ENCODE measurements around the gene GPRASP1.
"Not testable (repeated sequence)": the region's sequence is repeated elsewhere in the genome, so short reads cannot be mapped to it uniquely, and the experiment has no call there.

The GPRASP1 gene, protein sequence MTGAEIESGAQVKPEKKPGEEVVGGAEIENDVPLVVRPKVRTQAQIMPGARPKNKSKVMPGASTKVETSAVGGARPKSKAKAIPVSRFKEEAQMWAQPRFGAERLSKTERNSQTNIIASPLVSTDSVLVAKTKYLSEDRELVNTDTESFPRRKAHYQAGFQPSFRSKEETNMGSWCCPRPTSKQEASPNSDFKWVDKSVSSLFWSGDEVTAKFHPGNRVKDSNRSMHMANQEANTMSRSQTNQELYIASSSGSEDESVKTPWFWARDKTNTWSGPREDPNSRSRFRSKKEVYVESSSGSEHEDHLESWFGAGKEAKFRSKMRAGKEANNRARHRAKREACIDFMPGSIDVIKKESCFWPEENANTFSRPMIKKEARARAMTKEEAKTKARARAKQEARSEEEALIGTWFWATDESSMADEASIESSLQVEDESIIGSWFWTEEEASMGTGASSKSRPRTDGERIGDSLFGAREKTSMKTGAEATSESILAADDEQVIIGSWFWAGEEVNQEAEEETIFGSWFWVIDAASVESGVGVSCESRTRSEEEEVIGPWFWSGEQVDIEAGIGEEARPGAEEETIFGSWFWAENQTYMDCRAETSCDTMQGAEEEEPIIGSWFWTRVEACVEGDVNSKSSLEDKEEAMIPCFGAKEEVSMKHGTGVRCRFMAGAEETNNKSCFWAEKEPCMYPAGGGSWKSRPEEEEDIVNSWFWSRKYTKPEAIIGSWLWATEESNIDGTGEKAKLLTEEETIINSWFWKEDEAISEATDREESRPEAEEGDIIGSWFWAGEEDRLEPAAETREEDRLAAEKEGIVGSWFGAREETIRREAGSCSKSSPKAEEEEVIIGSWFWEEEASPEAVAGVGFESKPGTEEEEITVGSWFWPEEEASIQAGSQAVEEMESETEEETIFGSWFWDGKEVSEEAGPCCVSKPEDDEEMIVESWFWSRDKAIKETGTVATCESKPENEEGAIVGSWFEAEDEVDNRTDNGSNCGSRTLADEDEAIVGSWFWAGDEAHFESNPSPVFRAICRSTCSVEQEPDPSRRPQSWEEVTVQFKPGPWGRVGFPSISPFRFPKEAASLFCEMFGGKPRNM (N-terminal part only)

DNA sequence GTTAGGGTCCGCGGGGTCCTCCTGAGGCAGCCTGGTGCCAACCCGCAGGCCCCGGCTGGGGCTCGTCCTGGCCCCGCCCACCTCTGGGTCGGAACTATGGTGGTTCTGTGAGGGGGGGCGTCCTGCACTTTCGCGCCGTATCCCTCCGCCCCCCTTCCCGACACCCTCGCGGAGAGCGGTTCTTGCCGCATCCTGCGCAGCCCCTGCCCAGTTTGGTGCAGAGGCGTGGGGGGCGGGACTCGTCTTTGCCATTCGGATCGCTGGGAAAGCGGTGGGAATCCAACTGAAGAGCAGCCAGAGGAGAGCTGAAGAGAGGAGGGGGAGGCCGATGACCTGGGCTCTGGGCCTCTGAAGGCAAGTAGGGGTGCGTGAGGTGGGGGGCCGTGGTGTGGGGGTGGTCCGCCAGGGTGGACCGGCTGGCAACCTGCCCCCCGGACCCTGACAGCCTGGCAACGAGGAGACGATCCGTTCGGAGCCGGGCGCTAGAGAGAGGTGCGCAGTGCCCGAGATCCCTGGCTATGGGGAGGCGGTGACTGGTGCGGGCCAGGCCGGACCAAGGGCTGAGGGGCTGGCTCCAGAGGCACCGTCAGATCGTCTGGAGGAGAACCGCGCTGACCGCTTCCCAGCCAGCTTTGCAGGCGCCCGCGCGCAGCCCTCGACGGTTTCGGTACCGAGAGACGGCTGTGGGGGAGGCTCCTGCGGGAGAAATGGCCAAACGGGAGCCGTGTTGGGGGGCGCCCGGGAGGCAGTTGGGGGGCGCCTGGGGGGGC is at the start of gene GPRASP1:
TSS of gene GPRASP1 (plus strand) at position 242 of the 770 bp plus-strand sequence. CDS start 2,431 bp downstream, outside the sequence.
- DNase-seq (ENCODE audit: low read depth in 4 of 4, low spot score in 1 of 4), result peak in 1 of 4 experiments; percentile 20

DNA sequence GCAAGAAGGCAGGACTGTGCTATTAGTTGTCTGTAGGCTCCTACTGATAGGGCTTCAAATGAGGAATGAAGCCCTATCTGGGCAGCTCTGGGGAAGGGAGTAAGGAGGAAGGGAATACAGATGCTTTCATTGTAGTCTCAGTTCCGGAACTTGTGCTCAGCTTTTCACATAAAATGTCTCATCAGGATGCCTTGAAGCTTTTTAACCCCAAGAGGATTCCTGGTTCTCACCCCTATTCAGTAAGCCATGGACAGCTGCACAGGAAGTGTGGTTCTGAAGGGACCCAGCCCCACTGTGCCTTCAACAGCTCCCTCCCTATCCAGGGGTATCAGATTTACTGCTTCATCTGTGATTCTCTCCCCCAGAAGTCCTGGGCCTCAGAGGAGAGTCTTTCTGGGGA is 47.0 kb upstream of the GPRASP1 start:
- no peak for DNase-seq (ENCODE audit: low read depth in 4 of 4, low spot score in 1 of 4)

DNA sequence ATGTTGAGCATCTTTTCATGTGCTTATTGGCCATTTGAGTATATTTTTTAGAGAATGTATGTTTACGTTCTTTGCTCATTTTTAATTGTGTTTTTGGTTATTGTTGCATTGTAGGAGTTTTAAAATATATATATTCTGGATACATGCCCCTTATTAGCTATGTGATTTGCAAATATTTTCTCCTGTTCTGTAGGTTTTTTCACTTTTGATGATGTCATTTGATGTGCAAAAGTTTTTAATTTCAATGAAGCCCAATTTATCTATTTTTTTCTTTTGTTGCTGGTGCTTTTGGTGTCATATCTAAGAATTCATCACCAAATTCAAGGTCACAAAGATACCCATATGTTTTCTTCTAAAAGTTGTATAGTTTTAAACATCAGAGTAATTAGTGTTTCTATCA is 45.2 kb upstream of the GPRASP1 start:
- DNase-seq (ENCODE audit: low read depth in 4 of 4, low spot score in 1 of 4), result no peak

DNA sequence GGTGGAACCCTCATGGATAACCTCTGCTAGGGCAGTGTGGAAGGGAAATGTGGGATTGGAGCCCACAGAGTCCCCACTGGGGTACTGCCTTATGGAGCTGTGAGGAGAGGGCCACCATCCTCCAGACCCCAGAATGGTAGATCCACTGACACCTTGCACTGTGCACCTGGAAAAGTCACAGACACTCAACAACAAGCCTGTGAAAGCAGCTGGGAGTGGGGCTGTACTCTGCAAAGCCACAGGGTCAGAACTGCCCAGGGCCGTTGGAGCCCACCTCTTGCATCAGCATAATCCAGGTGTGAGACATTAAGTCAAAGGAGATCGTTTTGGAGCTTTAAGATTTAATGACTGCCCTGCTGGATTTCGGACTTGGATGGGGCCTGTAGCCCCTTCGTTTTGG is 40.4 kb upstream of the GPRASP1 start:
- no peak for DNase-seq (ENCODE audit: low read depth in 4 of 4, low spot score in 1 of 4)

DNA sequence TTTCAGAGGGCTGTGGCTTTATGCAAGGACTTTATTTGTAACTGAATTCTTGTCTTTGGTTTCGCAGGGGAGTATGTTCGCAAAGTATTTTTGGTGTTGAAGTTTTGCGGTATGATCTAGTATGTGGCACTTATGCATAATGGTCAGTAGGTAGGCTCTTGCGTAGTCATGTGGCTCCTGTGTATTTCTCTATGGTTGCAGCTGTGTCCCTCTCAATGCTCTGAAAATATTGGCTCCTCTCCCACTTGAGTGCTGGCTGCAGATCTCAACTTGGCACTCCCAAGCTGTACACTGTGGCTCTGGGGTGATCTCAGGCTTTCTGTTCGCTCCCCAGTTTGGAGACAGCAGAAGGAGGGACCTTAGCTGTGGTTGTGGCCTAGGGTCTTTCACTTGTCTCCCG is 27.2 kb upstream of the GPRASP1 start:
- no peak for DNase-seq (ENCODE audit: low read depth in 4 of 4, low spot score in 1 of 4)

DNA sequence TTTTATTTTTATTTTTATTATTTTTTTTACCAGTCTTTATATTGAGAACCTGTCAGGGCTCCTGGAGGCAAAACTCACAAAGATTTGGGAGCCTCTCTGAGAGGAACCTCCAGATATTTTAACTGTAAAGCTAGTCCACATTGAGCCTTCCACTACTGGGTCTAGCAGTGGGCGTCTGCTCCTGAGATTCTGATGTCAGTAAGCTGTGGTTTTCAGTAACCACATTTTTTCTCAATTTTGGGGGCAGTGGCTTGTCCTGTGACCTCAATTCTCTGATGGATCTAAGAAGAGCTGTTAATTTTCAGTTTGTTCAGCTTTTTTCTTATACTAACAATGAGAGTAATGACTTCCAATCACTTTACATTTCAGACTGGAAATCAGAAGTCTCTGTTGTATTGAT is 23.6 kb upstream of the GPRASP1 start:
- no peak for DNase-seq (ENCODE audit: low read depth in 4 of 4, low spot score in 1 of 4)

DNA sequence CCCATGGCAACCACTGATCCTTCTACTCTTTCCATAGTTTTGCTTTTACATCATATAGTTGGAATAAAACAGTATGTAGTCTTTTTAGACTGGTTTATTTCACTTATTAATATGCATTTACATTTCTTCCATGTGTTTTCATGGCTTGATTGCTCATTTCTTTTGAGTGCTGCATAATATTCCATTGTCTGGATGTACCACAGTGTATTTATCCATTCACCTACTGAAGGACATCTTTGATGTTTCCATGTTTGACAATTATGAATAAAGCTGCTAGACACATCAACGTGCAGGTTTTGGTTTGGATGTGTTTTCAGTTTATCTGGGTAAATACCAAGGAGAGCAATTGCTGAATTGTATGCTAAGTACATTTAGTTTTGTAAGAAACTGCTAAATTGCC is 13.7 kb upstream of the GPRASP1 start:
- DNase-seq (ENCODE audit: low read depth in 4 of 4, low spot score in 1 of 4), result no peak

DNA sequence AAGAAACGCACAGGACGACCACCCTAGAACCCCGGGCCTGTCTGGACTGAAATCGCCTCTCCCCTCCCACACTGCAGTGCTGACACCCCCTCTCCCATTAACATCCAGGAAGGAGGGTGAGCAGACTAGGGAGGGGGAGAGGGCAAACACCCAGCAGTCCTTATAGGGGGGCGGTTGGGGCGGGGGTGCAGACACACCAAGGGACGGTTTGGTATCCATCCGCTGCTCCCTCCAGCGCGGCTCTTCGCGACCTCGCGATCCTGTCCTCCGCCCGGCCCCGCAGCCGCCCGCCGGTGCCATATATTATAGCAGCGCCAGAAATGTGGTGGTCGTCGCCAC is 411 bp upstream of the GPRASP1 start:
- DNase-seq (ENCODE audit: low read depth in 4 of 4, low spot score in 1 of 4), result no peak

DNA sequence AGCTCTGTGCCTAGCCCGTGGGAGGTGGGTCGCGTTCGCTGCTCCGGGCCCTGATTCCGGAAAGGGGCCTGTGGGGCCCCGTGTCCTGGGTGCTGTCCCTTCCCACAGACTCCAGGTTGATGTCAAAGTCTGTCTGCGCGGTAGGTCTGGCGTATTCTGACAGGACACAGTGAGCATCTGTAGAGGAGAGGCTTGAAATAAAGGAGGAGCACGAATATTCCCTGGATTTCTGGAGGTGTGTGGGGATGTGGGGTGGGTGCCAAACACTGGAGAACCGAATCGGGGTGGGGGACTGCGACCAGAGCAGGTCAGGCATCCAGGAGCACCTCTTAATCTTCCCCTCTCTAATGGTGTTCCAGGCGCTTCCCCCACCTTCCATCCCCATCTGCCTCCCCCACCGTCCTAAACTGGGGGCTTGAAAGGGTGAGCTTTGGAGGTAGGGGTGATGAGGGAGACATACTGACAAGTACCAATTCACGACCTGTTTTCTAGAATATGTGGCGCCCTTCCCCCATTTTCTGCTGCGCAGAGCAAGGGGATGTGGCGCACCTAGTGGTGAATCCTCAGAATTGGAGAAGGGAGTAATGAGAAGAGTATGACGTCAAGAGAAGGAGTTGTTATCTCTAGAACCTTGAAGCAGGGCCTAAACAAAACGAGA is 877 bp downstream of the GPRASP1 start:
- peak in 1 of 4 experiments; percentile 25 for DNase-seq (ENCODE audit: low read depth in 4 of 4, low spot score in 1 of 4)

DNA sequence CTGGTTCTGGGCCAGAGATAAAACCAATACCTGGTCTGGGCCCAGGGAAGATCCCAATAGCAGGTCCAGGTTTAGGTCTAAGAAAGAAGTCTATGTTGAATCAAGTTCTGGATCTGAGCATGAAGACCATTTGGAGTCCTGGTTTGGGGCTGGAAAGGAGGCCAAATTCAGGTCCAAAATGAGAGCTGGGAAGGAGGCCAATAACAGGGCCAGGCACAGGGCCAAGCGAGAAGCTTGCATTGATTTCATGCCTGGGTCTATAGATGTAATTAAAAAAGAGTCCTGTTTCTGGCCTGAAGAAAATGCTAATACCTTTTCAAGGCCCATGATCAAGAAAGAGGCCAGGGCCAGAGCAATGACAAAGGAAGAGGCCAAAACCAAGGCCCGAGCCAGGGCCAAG is 3.4 kb downstream of the GPRASP1 start:
- no peak for DNase-seq (ENCODE audit: low read depth in 4 of 4, low spot score in 1 of 4)

DNA sequence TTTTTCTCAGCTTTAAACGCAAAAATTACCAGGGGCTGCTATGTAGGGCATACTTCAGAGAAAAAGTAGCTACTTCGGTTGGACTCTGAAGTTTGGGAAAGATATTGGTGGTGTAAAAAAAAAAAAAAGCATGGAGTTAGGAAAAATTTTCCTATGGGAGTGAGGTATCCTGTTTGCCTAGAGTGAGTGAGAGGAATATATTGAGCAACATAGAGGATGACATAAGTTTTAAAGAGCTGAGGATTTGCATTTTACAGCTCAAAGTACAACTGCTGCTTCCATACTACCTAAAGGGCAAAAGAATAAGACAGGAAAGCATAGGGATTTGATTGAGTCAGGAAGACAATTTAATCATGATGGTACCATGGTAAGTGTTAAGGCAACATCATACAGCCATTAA is 7.3 kb downstream of the GPRASP1 start:
- DNase-seq (ENCODE audit: low read depth in 4 of 4, low spot score in 1 of 4), result no peak

DNA sequence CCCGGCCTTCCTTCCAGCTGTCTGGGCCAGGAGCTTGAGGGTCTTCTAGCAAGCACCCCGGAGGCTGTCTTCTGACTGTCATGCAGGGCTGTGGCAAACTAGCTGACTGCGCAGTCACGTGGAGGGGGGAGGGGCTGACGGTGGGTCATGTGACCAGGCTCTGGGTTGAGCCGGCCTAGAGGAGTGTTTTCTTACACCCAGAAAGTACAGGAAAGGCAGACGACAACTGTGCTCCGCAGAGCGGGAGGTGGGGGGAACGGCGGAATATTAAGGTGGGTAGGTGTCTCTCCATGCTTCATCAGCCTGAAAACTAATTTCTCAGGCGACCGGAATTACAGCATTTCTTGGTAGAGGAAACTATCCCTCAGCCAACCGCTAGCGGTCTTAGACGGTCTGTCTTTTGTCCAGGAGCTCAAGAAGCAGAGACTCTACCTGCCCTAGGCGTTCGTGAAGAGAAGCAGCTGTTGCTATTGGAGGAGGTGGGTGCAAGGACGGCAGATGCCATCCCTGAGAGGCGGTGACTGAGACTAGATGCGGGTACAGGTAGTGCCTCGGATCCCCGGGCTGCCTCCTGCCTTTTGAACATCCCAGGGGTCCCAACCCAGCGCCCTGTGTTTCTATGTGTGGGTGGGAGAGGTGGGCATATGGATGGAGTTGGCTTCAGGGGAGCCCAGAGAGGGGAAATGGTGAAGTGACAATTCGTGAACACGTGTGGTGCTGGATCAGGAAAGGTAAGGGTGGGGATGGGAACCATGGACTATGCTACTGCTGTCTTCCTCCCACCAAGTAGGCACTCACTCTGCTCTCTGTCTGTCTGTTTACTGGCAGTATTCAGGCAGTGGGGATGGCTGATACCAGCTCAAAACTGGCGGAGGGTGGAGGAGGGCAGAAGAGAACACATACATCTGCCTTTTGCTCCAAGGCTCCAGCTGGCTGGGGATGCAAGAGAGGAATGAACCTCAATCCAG is 8.8 kb downstream of the GPRASP1 start:
- DNase-seq (ENCODE audit: low read depth in 4 of 4, low spot score in 1 of 4), result peak; percentile 61 to 75 (median 68)

DNA sequence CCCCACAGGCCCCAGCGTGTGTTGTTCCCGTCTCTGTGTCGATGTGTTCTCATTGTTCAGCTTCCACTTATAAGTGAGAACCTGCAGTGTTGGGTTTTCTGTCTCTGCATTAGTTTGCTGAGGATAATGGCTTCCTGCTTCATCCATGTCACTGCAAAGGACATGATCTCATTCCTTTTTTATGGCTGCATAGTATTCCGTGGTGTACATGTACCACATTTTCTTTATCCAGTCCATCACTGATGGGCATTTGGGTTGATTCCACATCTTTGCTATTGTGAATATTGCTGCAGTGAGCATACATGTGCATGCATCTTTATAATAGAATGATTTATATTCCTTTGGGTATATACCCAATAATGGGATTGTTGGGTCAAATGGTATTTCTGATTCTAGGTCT is 12.5 kb downstream of the GPRASP1 start:
- DNase-seq (ENCODE audit: low read depth in 4 of 4, low spot score in 1 of 4), result not testable (repeated sequence)

DNA sequence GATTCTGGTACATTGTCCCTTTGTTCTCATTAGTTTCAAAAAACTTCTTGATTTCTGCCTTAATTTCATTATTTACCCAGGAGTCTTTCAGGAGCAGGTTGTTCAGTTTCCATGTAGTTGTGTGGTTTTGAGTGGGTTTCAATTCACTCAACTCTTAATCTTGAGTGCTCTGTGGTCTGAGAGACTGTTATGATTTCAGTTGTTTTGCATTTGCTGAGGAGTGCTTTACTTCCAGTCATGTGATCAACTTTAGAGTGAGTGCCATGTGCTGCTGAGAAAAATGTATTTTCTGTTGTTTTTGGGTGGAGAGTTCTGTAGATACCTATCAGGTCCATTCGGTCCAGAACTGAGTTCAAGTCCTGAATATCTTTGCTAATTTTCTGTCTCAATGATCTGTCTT is 15.8 kb downstream of the GPRASP1 start:
- not testable (repeated sequence) for DNase-seq (ENCODE audit: low read depth in 4 of 4, low spot score in 1 of 4)

DNA sequence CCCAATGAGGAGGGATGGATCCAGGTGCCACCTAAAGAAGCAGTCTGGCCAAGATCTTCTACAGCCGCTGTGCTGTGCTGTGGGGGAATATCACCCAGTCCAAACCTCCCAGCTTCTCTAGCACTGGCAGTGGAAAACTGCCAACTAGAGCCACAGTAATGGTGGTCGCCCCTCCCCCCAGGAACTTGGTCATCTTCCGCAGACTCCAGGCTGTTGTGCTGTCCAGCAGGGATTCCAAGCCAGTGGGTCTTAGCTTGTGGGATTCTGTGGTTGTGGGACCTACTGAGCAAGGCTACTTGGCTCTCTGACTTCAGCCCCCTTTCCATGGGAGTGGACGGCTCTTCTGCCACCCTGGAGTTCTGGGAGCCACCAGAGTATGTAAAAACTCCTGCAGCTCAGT is 18.2 kb downstream of the GPRASP1 start:
- DNase-seq (ENCODE audit: low read depth in 4 of 4, low spot score in 1 of 4), result no peak

DNA sequence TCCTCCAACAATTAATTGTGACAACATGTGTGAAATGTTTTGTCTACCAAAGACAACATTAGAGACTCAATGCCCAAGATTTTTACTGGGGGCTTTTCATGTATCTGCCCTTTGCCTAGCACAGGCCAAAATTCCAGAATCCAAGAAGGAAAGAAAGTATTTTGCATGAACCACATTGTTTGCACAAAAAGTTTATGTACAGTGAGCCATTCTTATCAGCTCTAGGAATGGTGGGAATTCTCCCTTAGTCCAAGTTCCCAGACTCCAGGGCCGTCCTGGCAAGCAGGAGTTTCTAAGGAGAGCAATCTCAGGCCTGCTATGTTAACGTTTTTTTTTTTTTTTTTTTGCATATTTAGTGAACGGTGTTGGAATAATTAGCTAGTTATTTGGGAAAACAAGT is 21.6 kb downstream of the GPRASP1 start:
- DNase-seq (ENCODE audit: low read depth in 4 of 4, low spot score in 1 of 4), result no peak

DNA sequence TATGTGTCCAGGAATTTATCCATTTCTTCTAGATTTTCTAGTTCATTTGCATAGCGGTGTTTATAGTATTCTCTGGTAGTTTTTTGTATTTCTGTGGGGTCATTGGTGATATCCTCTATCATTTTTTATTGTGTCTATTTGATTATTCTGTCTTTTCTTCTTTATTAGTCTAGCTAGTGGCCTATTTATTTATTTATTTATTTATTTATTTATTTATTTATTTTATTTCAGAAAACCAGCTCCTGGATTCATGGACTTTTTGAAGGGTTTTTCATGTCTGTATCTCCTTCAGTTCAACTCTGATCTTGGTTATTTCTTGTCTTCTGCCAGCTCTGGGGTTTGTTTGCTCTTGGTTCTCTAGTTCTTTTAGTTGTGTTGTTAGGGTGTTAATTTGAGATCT is 26.2 kb downstream of the GPRASP1 start:
- not testable (repeated sequence) for DNase-seq (ENCODE audit: low read depth in 4 of 4, low spot score in 1 of 4)

DNA sequence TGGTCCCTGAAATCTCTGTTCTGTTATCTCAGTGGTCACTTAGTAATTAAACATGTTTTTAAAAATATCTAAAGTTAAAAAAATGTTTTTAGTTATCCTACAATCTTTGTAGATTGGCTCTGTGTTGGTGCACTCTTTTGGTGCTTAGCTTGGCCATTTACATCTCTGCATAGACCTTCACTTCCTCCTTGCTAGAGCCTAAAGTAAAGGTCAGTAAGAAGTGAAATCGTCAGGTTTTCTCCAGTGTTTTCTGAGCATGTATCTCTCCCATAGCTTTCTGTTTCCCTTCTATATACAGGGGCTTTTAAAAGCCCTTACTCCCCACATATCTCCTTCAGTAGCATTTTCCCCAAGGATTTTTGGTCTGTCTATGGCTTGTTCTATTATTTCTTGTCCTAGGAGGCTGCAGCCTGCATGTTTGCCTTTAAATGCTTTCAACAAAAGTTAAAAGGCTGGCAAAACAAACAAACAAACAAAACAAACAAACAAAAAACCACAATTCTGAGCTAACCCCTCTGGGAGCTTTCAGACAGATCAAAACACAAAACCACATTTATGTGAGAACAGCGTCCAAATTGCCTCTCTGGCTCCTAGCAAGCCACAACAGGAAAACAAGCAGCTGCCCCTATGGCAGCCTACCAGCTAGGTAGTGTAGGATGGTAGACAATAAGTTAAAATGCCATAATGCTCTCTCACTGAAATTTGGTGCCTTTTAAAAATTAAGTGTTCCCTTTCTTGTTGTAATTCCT is 33.7 kb downstream of the GPRASP1 start:
- DNase-seq (ENCODE audit: low read depth in 4 of 4, low spot score in 1 of 4), result no peak

DNA sequence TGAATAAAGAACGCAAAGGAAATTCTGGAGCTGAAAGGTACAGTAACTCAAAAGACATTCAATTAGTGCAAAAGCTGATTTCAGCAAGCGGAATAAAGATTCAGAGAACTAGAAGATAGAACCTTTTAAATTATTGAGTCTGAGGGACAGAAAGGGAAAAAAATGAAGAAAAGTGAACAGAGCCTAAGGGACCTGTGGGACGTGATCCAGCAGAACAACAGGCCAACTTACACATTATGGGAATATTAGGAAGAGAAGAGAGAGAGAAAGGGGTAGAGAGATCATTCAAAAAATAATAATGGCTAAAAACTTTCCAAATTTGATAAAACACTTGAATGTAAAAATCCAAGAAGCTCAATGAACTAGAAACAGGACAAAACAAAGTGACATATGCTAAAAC is 43.5 kb downstream of the GPRASP1 start:
- no peak for DNase-seq (ENCODE audit: low read depth in 4 of 4, low spot score in 1 of 4)
